Endothelial cell of umbilical vein (primary cell): ENCODE measurements around the gene FAM32A. TPM values are rescaled to one million over a fixed set of nuclear protein-coding genes. Genes with fewer than 3 reads are reported as not detected.

Experiments used
- BruUV-seq: library from RNA; stranded (reverse); fragments of 400-500 nt; replicated peaks from 2 replicates; lab custom pipeline; 2021; lab: Mats Ljungman, UMichigan
- CTCF ChIA-PET: fragments of 300-600, 350-600 bp; sonication (Branson Sonifier 250); formaldehyde crosslinking; loops from one replicate; lab custom pipeline; 2021; ENCODE audit warnings: antibody characterized with exemption, inconsistent platforms; lab: Charles Lee
- POLR2A ChIA-PET: fragments of 300-600, 350-600 bp; sonication (Branson Sonifier 250); formaldehyde crosslinking; loops from one replicate; lab custom pipeline; 2021; ENCODE audit warnings: antibody characterized with exemption, inconsistent platforms; lab: Charles Lee
- DNase-seq: peaks from one replicate; pipeline ENCODE4 v3.0.0-alpha.2; 2011; ENCODE audit warnings: low read depth, low spot score
- FAIRE-seq: peaks from 2 replicates; lab custom pipeline; 2011; peaks lifted over from hg19 to GRCh38; lab: Jason Lieb, UNC
- H2AFZ ChIP-seq: 2 replicates; pipeline ENCODE4 v1.6.0; 2012; ENCODE audit warnings: low read depth, low read length, control low read depth, inconsistent platforms
- H3K27ac ChIP-seq: 2 replicates; pipeline ENCODE4 v1.5.1; 2011; ENCODE audit warnings: low read depth, mild to moderate bottlenecking, control low read depth, low read length, moderate library complexity; ENCODE audit not compliant: insufficient read depth
- H3K27me3 ChIP-seq, 2 experiments: 2 replicates each; pipeline versions ENCODE4 v1.6.0 to v1.6.1; 2011; ENCODE audit warnings: low read length in 2 of 2, mixed read lengths in 1 of 2; ENCODE audit not compliant: control insufficient read depth in 2 of 2, insufficient read depth in 2 of 2
- H3K36me3 ChIP-seq, 2 experiments: 2 replicates in 1 of 2; 3 replicates in 1 of 2; pipeline ENCODE4 v1.5.1; 2011; ENCODE audit warnings: low read length in 2 of 2, mild to moderate bottlenecking in 1 of 2, moderate library complexity in 1 of 2; ENCODE audit not compliant: control insufficient read depth in 2 of 2, insufficient read depth in 2 of 2; ENCODE audit errors: extremely low read depth in 1 of 2
- H3K4me1 ChIP-seq: 3 replicates; pipeline ENCODE4 v1.5.1; 2011; ENCODE audit warnings: mild to moderate bottlenecking, low read length; ENCODE audit not compliant: control insufficient read depth, insufficient read depth; ENCODE audit errors: extremely low read depth
- H3K4me2 ChIP-seq: 2 replicates; pipeline ENCODE4 v1.6.1; 2011; ENCODE audit warnings: low read length, control low read depth, mixed read lengths; ENCODE audit not compliant: insufficient read depth
- H3K4me3 ChIP-seq, 3 experiments: fragments of 200-600 bp in 1 of 3; sonication (generic), shearing (Covaris generic) in 1 of 3; replicated peaks in 1 of 3; 2 replicates each; pipeline ENCODE4 v1.5.1; 2011 to 2016; ENCODE audit warnings: control low read depth in 3 of 3, low read length in 3 of 3, mild to moderate bottlenecking in 2 of 3, inconsistent platforms in 1 of 3, low read depth in 1 of 3, moderate library complexity in 1 of 3; ENCODE audit not compliant: insufficient read depth in 1 of 3
- H3K79me2 ChIP-seq: 2 replicates; pipeline ENCODE4 v1.6.0; 2012; ENCODE audit warnings: low read length, inconsistent platforms; ENCODE audit not compliant: control insufficient read depth, insufficient read depth
- H3K9ac ChIP-seq: replicated peaks from 2 replicates; pipeline ENCODE3; 2011; ENCODE audit warnings: low read length, control low read depth; ENCODE audit not compliant: insufficient read depth; ENCODE audit errors: extremely low read depth
- H3K9me1 ChIP-seq: replicated peaks from 3 replicates; pipeline ENCODE4 v1.6.0; 2011; ENCODE audit warnings: mild to moderate bottlenecking, low read length; ENCODE audit not compliant: control insufficient read depth, insufficient read depth; ENCODE audit errors: extremely low read depth
- H3K9me3 ChIP-seq: replicated peaks from 2 replicates; pipeline ENCODE4 v1.5.1; 2012; ENCODE audit warnings: low read length, inconsistent platforms; ENCODE audit not compliant: control insufficient read depth, insufficient read depth
- H4K20me1 ChIP-seq: replicated peaks from 2 replicates; pipeline ENCODE3; 2011; ENCODE audit warnings: mild to moderate bottlenecking, low read length; ENCODE audit not compliant: control insufficient read depth, insufficient read depth; ENCODE audit errors: extremely low read depth
- EZH2 ChIP-seq: IDR thresholded peaks from 2 replicates; pipeline ENCODE4 v1.6.1; 2012; ENCODE audit warnings: borderline replicate concordance, low read depth, mild to moderate bottlenecking, moderate library complexity, low read length, inconsistent platforms; ENCODE audit not compliant: severe bottlenecking
- FOS ChIP-seq: IDR thresholded peaks from 2 replicates; pipeline ENCODE4 v1.6.1; 2011; ENCODE audit warnings: mild to moderate bottlenecking, low read length, moderate library complexity, borderline replicate concordance; ENCODE audit not compliant: insufficient read depth
- GATA2 ChIP-seq: IDR thresholded peaks from 2 replicates; pipeline ENCODE4 v1.7.0; 2011; ENCODE audit warnings: low read depth, mild to moderate bottlenecking, moderate library complexity, mixed read lengths, low read length; ENCODE audit not compliant: insufficient read length, insufficient read depth
- JUN ChIP-seq: IDR thresholded peaks from 2 replicates; pipeline ENCODE4 v1.6.1; 2011; ENCODE audit warnings: borderline replicate concordance, low read depth; ENCODE audit not compliant: insufficient read length, insufficient read depth
- MYC ChIP-seq: IDR thresholded peaks from one replicate; pipeline ENCODE4 v1.6.1; 2011; ENCODE audit warnings: mild to moderate bottlenecking, low read depth, low read length
- POLR2A ChIP-seq: IDR thresholded peaks from 2 replicates; pipeline ENCODE4 v1.6.1; 2012; ENCODE audit warnings: low read depth, mild to moderate bottlenecking, control low read depth, low read length
- POLR2AphosphoS5 ChIP-seq: IDR thresholded peaks from 2 replicates; pipeline ENCODE4 v1.6.1; 2012; ENCODE audit warnings: low read depth, mild to moderate bottlenecking, control low read depth, low read length, moderate library complexity; ENCODE audit not compliant: insufficient read depth
- dilution Hi-C: fragments of 300-500 bp; cut with MboI; formaldehyde crosslinking; loops from one replicate; pipeline ENCODE4 v1.15.0; 2019; ENCODE audit warnings: low sequenced_read_pairs; ENCODE audit not compliant: extremely low pct_ligation_motif_present
- intact Hi-C: fragments of 100-400 bp; cut with micrococcal nuclease; formaldehyde crosslinking; loops from one replicate; pipeline ENCODE4 v1.10.0; 2022
- polyA plus RNA-seq, 4 experiments: library from polyadenylated mRNA; depleted of rRNA in 3 of 4; stranded (reverse) in 3 of 4; unstranded in 1 of 4; fragments of >200 nt; gene quantifications; 2 replicates each; pipeline versions ENCODE4 v1.2.1 to v1.2.3, GENCODE V29; 2011 to 2012; ENCODE audit warnings: missing spikeins in 1 of 4
- total RNA-seq: library from RNA; stranded (reverse); gene quantifications from 2 replicates; pipeline ENCODE4 v1.2.3, GENCODE V29; 2021
- TF ChIP-seq, protein P1 (sequence below), 2 donors: IDR thresholded peaks; 1 replicate in 1 of 2; 2 replicates in 1 of 2; pipeline ENCODE4 v1.5.1; 2011; ENCODE audit warnings: low read length in 2 of 2, mild to moderate bottlenecking in 2 of 2, moderate library complexity in 2 of 2, control low read depth in 1 of 2, inconsistent platforms in 1 of 2, low read depth in 1 of 2; ENCODE audit not compliant: insufficient read depth in 1 of 2; ENCODE audit errors: extremely low read depth in 1 of 2
- TF ChIP-seq, protein P2 (sequence below): IDR thresholded peaks from 2 replicates; pipeline ENCODE4 v1.6.1; 2011; ENCODE audit not compliant: insufficient read depth, insufficient read length

FAM32A gene
- total and polyA plus RNA-seq, 2 donors (not counting 3 experiments of a cell fraction or from before 2014, with no cell fraction given), result 82.8 to 130 TPM

DNA sequence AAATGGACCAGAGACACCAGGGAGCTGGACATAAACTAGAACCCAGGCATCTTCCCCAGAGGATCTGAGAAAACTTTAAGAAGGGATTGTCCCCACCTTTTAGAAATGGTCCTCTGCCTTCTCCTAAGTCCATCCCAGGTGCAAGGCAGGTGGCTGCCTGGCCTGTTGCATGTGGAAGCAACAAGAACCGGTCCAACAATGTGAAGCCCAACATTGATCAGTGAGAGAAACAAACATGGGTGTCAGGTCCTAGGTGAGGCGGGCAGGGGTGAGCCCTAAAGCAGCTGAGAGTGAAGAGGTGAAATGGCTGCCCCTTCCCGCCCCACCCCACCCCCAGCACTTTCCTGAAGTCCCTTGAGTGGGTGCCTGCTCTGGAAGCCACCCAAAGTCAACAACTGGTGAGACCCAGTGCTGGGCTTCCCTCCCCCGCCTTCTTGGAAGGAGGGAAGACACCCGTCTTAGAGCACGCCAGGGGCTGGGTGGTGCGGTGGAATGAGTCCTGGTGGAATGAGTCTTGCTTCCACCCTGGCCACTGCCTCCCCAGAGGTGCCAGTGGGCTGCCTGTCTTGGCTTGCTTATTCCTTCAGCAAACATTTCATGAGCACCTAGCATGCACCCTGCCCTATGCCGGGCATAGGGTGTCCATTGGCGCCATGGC, 14.2 kb downstream of the FAM32A start:
- intact Hi-C loops (loop anchor here (5.0 kb wide), 1 partner anchor 128 kb away; no protein-coding TSS in a partner anchor), dilution Hi-C loops (no loop called here)
- no TSS peak for BruUV-seq
- FAIRE-seq, result no peak
- DNase-seq, result no peak
- H3K79me2 ChIP-seq, result peaks cover 47% of the 10 kb centered on the region
- H3K36me3 ChIP-seq, result peaks cover 5 to 20% of the 10 kb centered on the region in 2 experiments
- CTCF ChIA-PET, result no interaction called here
- no peak overlapping the region for H2AFZ ChIP-seq
- H3K4me3 ChIP-seq, result no peak overlapping the region
- POLR2A ChIA-PET, result no interaction called here
- H3K27ac ChIP-seq, result no peak overlapping the region
- H3K9ac ChIP-seq, result no peak overlapping the region
- no peaks in the 10 kb centered on the region for H3K9me3 ChIP-seq
- peaks cover 21% of the 10 kb centered on the region for H3K4me1 ChIP-seq
- H3K9me1 ChIP-seq, result no peaks in the 10 kb centered on the region
- H3K27me3 ChIP-seq, result no peaks in the 10 kb centered on the region
- no peaks in the 10 kb centered on the region for H4K20me1 ChIP-seq
- peak overlapping the region; percentile 99 for H3K4me2 ChIP-seq
- TF ChIP-seq, protein P1, sequence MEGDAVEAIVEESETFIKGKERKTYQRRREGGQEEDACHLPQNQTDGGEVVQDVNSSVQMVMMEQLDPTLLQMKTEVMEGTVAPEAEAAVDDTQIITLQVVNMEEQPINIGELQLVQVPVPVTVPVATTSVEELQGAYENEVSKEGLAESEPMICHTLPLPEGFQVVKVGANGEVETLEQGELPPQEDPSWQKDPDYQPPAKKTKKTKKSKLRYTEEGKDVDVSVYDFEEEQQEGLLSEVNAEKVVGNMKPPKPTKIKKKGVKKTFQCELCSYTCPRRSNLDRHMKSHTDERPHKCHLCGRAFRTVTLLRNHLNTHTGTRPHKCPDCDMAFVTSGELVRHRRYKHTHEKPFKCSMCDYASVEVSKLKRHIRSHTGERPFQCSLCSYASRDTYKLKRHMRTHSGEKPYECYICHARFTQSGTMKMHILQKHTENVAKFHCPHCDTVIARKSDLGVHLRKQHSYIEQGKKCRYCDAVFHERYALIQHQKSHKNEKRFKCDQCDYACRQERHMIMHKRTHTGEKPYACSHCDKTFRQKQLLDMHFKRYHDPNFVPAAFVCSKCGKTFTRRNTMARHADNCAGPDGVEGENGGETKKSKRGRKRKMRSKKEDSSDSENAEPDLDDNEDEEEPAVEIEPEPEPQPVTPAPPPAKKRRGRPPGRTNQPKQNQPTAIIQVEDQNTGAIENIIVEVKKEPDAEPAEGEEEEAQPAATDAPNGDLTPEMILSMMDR (IDR thresholded peaks at IDR 0.05; ENCODE audit: extremely low read depth in 1 of 2, insufficient read depth in 1 of 2, low read depth in 1 of 2, low read length in 2 of 2), result no peak
- TF ChIP-seq MYC, result no peak
- no peak for TF ChIP-seq JUN
- TF ChIP-seq, protein P2, sequence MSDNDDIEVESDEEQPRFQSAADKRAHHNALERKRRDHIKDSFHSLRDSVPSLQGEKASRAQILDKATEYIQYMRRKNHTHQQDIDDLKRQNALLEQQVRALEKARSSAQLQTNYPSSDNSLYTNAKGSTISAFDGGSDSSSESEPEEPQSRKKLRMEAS, result no peak
- TF ChIP-seq POLR2AphosphoS5, result no peak
- no peak for TF ChIP-seq POLR2A
- TF ChIP-seq EZH2, result no peak
- TF ChIP-seq GATA2, result no peak
- no peak for TF ChIP-seq FOS
